Ovary (tissue), 9 donors: ENCODE data around the gene TUBGCP5. TPM values are rescaled to one million over a fixed set of nuclear protein-coding genes. Genes with fewer than 3 reads are reported as not detected.

Experiments used
- DNase-seq, 5 donors: peaks; one replicate each; pipeline ENCODE4 v3.0.0-alpha.2; 2019 to 2020
- H3K27ac ChIP-seq, 2 donors: fragments of 200-600 bp; one replicate each; pipeline versions ENCODE4 v1.5.1 to v1.8.0; 2019 to 2022
- H3K27me3 ChIP-seq: fragments of 200-600 bp; one replicate; pipeline ENCODE4 v1.8.0; 2022
- H3K36me3 ChIP-seq: fragments of 200-600 bp; sonication (generic); one replicate; pipeline ENCODE4 v1.5.1; 2019
- H3K4me1 ChIP-seq: one replicate; pipeline ENCODE4 v1.8.1; 2013; ENCODE audit warnings: mild to moderate bottlenecking, moderate library complexity; ENCODE audit not compliant: insufficient read depth
- H3K4me3 ChIP-seq: fragments of 200-600 bp; sonication (generic); one replicate; pipeline ENCODE4 v1.5.1; 2017
- H3K9me3 ChIP-seq, 2 donors: fragments of 200-600 bp in 1 of 2; sonication (generic) in 1 of 2; one replicate each; pipeline versions ENCODE4 v1.5.1 to v1.8.1; 2013 to 2019; ENCODE audit warnings: mild to moderate bottlenecking in 1 of 2, moderate library complexity in 1 of 2
- CTCF ChIP-seq, 3 donors: fragments of 450-650 bp in 2 of 3; fragments of 200-600 bp in 1 of 3; IDR thresholded peaks; one replicate each; pipeline versions ENCODE4 v1.5.1 to v1.8.0; 2016 to 2022; ENCODE audit warnings: antibody characterized with exemption in 3 of 3, mild to moderate bottlenecking in 1 of 3
- EP300 ChIP-seq: sonication (generic); formaldehyde crosslinking; IDR thresholded peaks from one replicate; pipeline ENCODE4 v1.6.1; 2017; ENCODE audit warnings: antibody characterized with exemption
- POLR2A ChIP-seq: fragments of 450-650 bp; IDR thresholded peaks from one replicate; pipeline ENCODE4 v1.6.1; 2017; ENCODE audit warnings: antibody characterized with exemption, mild to moderate bottlenecking, moderate library complexity
- WGBS, 3 donors: extraction: QIAGEN DNeasy Blood & Tissue Kit in 1 of 3; methylation state at CpG; one replicate each; pipeline versions ENCODE4 v1.1.5 to v1.1.7; 2013 to 2017; 5-methylcytosine and 5-hydroxymethylcytosine counted together
- intact Hi-C, 4 donors: fragments of 100-400 bp; cut with DNase I; formaldehyde crosslinking; loops; one replicate each; pipeline versions ENCODE4 v1.11.0 to v1.15.1; 2022 to 2023
- polyA plus RNA-seq, 2 donors: library from polyadenylated mRNA; stranded (reverse); fragments of 200-250 nt in 1 of 2; fragments of 350-450 nt in 1 of 2; fragmentation: Illumina TruSeq in 1 of 2; extraction: RNeasy Lipid Tissue Mini Kit (QIAGEN cat#74804) in 1 of 2; gene quantifications; one replicate each; pipeline ENCODE4 v1.2.3, GENCODE V29; 2013 to 2014
- total RNA-seq, 7 donors: library from RNA; depleted of rRNA in 2 of 7; stranded (reverse); fragments of >200 nt in 2 of 7; fragmentation: NEBNext Ultra II Directional in 3 of 7; extraction: Animal tissue kit (Norgen Biotek cat#: 25700) in 3 of 7; gene quantifications; one replicate each; pipeline versions ENCODE4 v1.1.0 to v1.2.4, GENCODE V29; 2016 to 2023
- donor health status: DM: no; HTN: no; CAD: no; lungs with moderate emphysema.
- donor health status: DM: no; HTN: no; CAD: no.
- donor health status: Bipolar disorder and iron deficiency.
- donor health status: DM: yes; HTN: yes; CAD: no.
- donor health status: DM: no; HTN: no; CAD: no.
- donor health status: DM: yes; HTN: yes; CAD: no.

TUBGCP5 gene
- total and polyA plus RNA-seq, 9 donors, result 8.5 to 25.6 (median 16.1) TPM

DNA sequence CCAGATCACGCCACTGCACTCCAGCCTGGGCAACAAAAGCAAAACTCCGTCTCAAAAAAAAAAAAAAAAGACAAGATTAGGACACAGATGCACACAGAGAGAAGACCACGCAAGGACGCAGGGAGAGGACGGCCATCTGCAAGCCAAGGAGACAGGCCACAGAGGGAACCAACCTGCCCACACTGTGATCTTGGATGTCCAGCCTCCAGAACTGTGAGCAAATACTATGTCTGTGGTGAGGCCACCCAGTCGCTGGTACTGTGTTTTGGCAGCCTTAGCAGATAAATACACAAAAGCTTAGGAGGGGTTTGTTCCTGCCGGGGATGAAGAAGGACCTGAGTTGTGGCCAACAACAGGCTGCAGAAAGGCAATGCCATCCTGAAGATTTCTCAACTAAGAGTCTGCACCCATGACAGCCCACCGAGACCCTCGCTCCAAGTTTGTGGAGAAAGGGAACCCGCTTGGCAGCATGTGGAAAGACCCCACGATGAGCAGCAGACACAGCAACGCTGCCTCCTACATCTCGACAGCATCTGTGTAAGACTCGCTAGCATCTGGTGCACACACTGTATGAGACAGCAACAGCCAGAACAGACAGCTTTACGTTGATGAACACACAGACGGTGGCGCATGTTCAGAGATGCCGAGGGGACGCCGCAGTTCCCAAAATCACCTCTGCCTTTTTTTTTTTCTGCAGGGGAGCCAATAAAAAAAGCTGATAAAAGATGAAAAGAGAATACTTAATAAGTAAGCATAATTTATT, 72.9 kb downstream of the TUBGCP5 start:
- TF ChIP-seq CTCF (IDR thresholded peaks at IDR 0.05), result no peak
- no peak for TF ChIP-seq POLR2A
- no peak for TF ChIP-seq EP300
- intact Hi-C loops, result loop anchor here in 1 of 4 donors (10.0 kb wide), 1 partner anchor 68 kb away; the partner anchor contains the start of gene TUBGCP5
- no peak overlapping the region for H3K4me3 ChIP-seq
- H3K27ac ChIP-seq, result no peak overlapping the region
- peaks cover 8% of the 10 kb centered on the region for H3K4me1 ChIP-seq
- no peaks in the 10 kb centered on the region for H3K36me3 ChIP-seq
- H3K27me3 ChIP-seq, result no peaks in the 10 kb centered on the region
- 83 to 86% (median 83%) methylated on average over 20 of the region's 20 CpGs for WGBS, 3 donors
- H3K9me3 ChIP-seq, result no peaks in the 10 kb centered on the region
- DNase-seq, result no peak

DNA sequence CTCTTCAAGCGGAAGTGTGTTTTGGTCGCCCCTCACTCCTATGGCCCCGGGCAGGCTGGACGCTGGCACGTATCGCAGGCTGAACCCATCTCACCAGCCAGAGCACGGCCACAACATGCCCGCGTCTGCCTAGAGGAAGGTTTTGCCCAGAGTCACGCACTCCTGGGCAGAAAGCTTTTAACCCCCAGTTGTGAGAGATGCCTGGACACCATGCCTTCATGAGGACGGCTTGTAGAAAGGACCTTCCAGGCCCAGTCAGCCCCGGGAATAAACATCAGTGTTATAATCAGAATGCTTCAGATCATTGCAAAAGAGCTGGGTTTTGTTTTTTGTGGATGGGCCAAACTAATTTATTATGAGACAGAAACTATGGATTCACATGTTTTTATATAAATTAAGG, 75.7 kb downstream of the TUBGCP5 start:
- peaks cover 11% of the 10 kb centered on the region for H3K4me1 ChIP-seq
- no peak overlapping the region for H3K4me3 ChIP-seq
- H3K27ac ChIP-seq, result peak overlapping the region in 1 of 2 donors; percentile 14
- WGBS, 3 donors, result 33 to 44% (median 40%) methylated on average over 12 of the region's 12 CpGs
- intact Hi-C loops, result loop anchor here in 1 of 4 donors (10.0 kb wide), 1 partner anchor 71 kb away; the partner anchor contains the start of gene TUBGCP5
- H3K27me3 ChIP-seq, result no peaks in the 10 kb centered on the region
- no peaks in the 10 kb centered on the region for H3K36me3 ChIP-seq
- no peak for DNase-seq
- TF ChIP-seq POLR2A, result no peak
- no peak for TF ChIP-seq CTCF (IDR thresholded peaks at IDR 0.05)
- TF ChIP-seq EP300, result no peak
- H3K9me3 ChIP-seq, result no peaks in the 10 kb centered on the region

- Histone ChIP-seq H3K4me3 (no peak overlapping the region), H3K4me1 (peaks cover 11% of the 10 kb centered on the region), H3K27ac (no peak overlapping the region), H3K36me3 (no peaks in the 10 kb centered on the region), H3K9me3 (no peaks in the 10 kb centered on the region), H3K27me3 (no peaks in the 10 kb centered on the region)
- TF ChIP-seq EP300 (no peak), CTCF (IDR thresholded peaks at IDR 0.05) (no peak), POLR2A (no peak)
- no peak for DNase-seq
- intact Hi-C loops, result loop anchor here in 1 of 4 donors (10.0 kb wide), 1 partner anchor 72 kb away; the partner anchor contains the start of gene TUBGCP5
- 97 to 98% (median 97%) methylated on average over 12 of the region's 12 CpGs for WGBS, 3 donors
Observed at GRCh38 chr15:22962611-22963010, 76.8 kb downstream of the TUBGCP5 start.

DNA sequence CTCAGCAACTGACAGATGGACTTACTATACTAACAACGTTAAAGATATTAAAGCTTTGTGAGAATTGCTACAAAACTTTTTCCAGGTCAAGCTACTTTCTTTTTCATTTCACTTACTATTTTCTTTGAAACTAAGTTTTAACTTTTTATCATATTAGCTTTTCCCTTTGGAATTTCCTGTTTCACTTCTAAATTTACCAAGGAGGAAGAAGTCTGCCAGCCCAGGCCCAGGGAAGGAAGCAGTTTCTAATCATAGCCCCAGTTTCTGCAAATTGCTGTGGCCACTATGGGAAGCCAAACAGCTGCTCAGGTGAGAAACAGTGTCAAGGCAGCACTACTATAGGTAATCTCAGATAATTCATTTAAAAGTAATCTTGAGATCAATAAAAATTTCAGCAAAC, 77.6 kb downstream of the TUBGCP5 start:
- Histone ChIP-seq H3K36me3 (no peaks in the 10 kb centered on the region), H3K27ac (no peak overlapping the region), H3K4me1 (peaks cover 11% of the 10 kb centered on the region), H3K27me3 (no peaks in the 10 kb centered on the region), H3K4me3 (no peak overlapping the region), H3K9me3 (no peaks in the 10 kb centered on the region)
- TF ChIP-seq EP300 (no peak), CTCF (IDR thresholded peaks at IDR 0.05) (no peak), POLR2A (no peak)
- intact Hi-C loops, result loop anchor here in 1 of 4 donors (10.0 kb wide), 1 partner anchor 73 kb away; the partner anchor contains the start of gene TUBGCP5
- 0 to 2% (median 0%) methylated on average over 1 of the region's 1 CpG for WGBS, 3 donors
- DNase-seq, result no peak
